CD4-positive, alpha-beta T cell (primary cell): Measurements from ENCODE around the gene NXPH1. TPM values are rescaled to one million over a fixed set of nuclear protein-coding genes. Genes with fewer than 3 reads are reported as not detected.

Experiments used
- ATAC-seq: fragments of 200-7000 bp; cut with Tn5 transposase; one replicate; pipeline ENCODE4 v1.10.0; 2022; ENCODE audit warnings: mild to moderate bottlenecking; ENCODE audit not compliant: poor library complexity
- CTCF ChIA-PET: fragments of 350-600 bp; sonication (Branson Sonifier 250); formaldehyde crosslinking; loops from one replicate; lab custom pipeline; 2021; ENCODE audit warnings: antibody characterized with exemption, inconsistent platforms; lab: Charles Lee
- POLR2A ChIA-PET: fragments of 350-600 bp; sonication (Branson Sonifier 250); formaldehyde crosslinking; loops from one replicate; lab custom pipeline; 2021; ENCODE audit warnings: antibody characterized with exemption, inconsistent platforms; lab: Charles Lee
- DNase-seq, 14 experiments: peaks; one replicate each; pipeline ENCODE4 v3.0.0-alpha.2; 2013 to 2020; ENCODE audit warnings: mixed read lengths in 2 of 14
- H3K27ac ChIP-seq, 2 donors: one replicate each; pipeline versions ENCODE4 v1.5.1 to v1.7.0; 2013; ENCODE audit warnings: low read length in 2 of 2, low read depth in 1 of 2, mild to moderate bottlenecking in 1 of 2
- H3K27me3 ChIP-seq, 2 experiments: 1 replicate in 1 of 2; 2 replicates in 1 of 2; pipeline versions ENCODE4 v1.6.1 to v1.7.0; 2013; ENCODE audit warnings: low read length in 2 of 2, control low read depth in 1 of 2, mild to moderate bottlenecking in 1 of 2, moderate library complexity in 1 of 2; ENCODE audit not compliant: insufficient read depth in 2 of 2, control insufficient read depth in 1 of 2
- H3K36me3 ChIP-seq: one replicate; pipeline ENCODE4 v1.6.1; 2013; ENCODE audit warnings: low read length, control low read depth; ENCODE audit not compliant: insufficient read depth
- H3K4me1 ChIP-seq: one replicate; pipeline ENCODE4 v1.6.1; 2013; ENCODE audit warnings: low read length, control low read depth; ENCODE audit not compliant: insufficient read depth
- H3K4me3 ChIP-seq: one replicate; pipeline ENCODE4 v1.5.1; 2013; ENCODE audit warnings: mild to moderate bottlenecking, low read length, moderate library complexity
- H3K9me3 ChIP-seq, 2 experiments: 1 replicate in 1 of 2; 2 replicates in 1 of 2; pipeline versions ENCODE4 v1.6.1 to v1.7.0; 2013; ENCODE audit warnings: low read length in 2 of 2, mild to moderate bottlenecking in 2 of 2, control low read depth in 1 of 2, moderate library complexity in 1 of 2; ENCODE audit not compliant: control insufficient read depth in 1 of 2, insufficient read depth in 1 of 2
- H3K27ac Mint-ChIP-seq: one replicate; pipeline ENCODE4 v1.8.0; 2020; ENCODE audit warnings: mixed read lengths
- H3K27me3 Mint-ChIP-seq: one replicate; pipeline ENCODE4 v1.8.0; 2021; ENCODE audit warnings: mixed read lengths
- H3K36me3 Mint-ChIP-seq: one replicate; pipeline ENCODE4 v1.8.0; 2021; ENCODE audit warnings: low read depth, mixed read lengths
- H3K4me1 Mint-ChIP-seq: one replicate; pipeline ENCODE4 v1.8.0; 2021; ENCODE audit warnings: low read depth, mixed read lengths
- H3K4me3 Mint-ChIP-seq: one replicate; pipeline ENCODE4 v1.8.0; 2020; ENCODE audit warnings: mild to moderate bottlenecking, mixed read lengths
- H3K9me3 Mint-ChIP-seq: one replicate; pipeline ENCODE4 v1.8.0; 2020; ENCODE audit warnings: mixed read lengths
- CTCF ChIP-seq: fragments of 200-600 bp; IDR thresholded peaks from one replicate; pipeline ENCODE4 v1.8.0; 2022; ENCODE audit warnings: antibody characterized with exemption, mild to moderate bottlenecking
- intact Hi-C, 2 experiments: fragments of 100-400 bp; cut with DNase I in 1 of 2; cut with micrococcal nuclease in 1 of 2; formaldehyde crosslinking; loops; one replicate each; pipeline versions ENCODE4 v1.15.1 to v1.9.0; 2023 to 2025; cut with DNase I, micrococcal nuclease
- total RNA-seq, 174 experiments: library from RNA in 2 of 174; stranded (reverse) in 2 of 174; gene quantifications; one replicate each; pipeline ENCODE4 v1.2.3 and lab custom pipeline; 2021 to 2026

The NXPH1 gene
- total RNA-seq, 2 experiments from 2014 or later, result not detected

- POLR2A ChIA-PET, result no interaction called here
- H3K4me3 ChIP-seq, result no peak overlapping the region
- H3K4me1 ChIP-seq, result no peaks in the 10 kb centered on the region
- intact Hi-C loops, result no loop called here
- Mint-ChIP-seq H3K36me3 (no peaks in the 10 kb centered on the region), H3K4me3 (no peak overlapping the region), H3K4me1 (no peaks in the 10 kb centered on the region), H3K27me3 (no peaks in the 10 kb centered on the region), H3K27ac (no peak overlapping the region), H3K9me3 (no peaks in the 10 kb centered on the region)
- CTCF ChIA-PET, result no interaction called here
- H3K36me3 ChIP-seq, result no peaks in the 10 kb centered on the region
- ATAC-seq, result no peak
- DNase-seq, result no peak
- TF ChIP-seq CTCF, result no peak
- H3K27me3 ChIP-seq, result no peaks in the 10 kb centered on the region
- no peaks in the 10 kb centered on the region for H3K9me3 ChIP-seq
- H3K27ac ChIP-seq, result no peak overlapping the region
Measured at GRCh38 chr7:8625612-8626011, 192.2 kb downstream of the NXPH1 start.

GRCh38 chr7:8627325-8627724 is 193.9 kb downstream of the NXPH1 start:
- ATAC-seq, result no peak
- no peaks in the 10 kb centered on the region for H3K36me3 Mint-ChIP-seq
- Histone ChIP-seq H3K36me3 (no peaks in the 10 kb centered on the region), H3K27me3 (no peaks in the 10 kb centered on the region), H3K9me3 (no peaks in the 10 kb centered on the region), H3K4me1 (no peaks in the 10 kb centered on the region), H3K27ac (no peak overlapping the region), H3K4me3 (no peak overlapping the region)
- no peak for TF ChIP-seq CTCF
- H3K4me1 Mint-ChIP-seq, result no peaks in the 10 kb centered on the region
- intact Hi-C loops, result no loop called here
- no peak overlapping the region for H3K4me3 Mint-ChIP-seq
- peaks cover 5% of the 10 kb centered on the region for H3K9me3 Mint-ChIP-seq
- ChIA-PET POLR2A (no interaction called here), CTCF (no interaction called here)
- H3K27ac Mint-ChIP-seq, result no peak overlapping the region
- no peak for DNase-seq
- no peaks in the 10 kb centered on the region for H3K27me3 Mint-ChIP-seq

GRCh38 chr7:8628656-8629055 is 195.2 kb downstream of the NXPH1 start:
- Mint-ChIP-seq H3K27ac (no peak overlapping the region), H3K9me3 (peaks cover 5% of the 10 kb centered on the region), H3K4me3 (no peak overlapping the region), H3K27me3 (no peaks in the 10 kb centered on the region), H3K36me3 (no peaks in the 10 kb centered on the region), H3K4me1 (no peaks in the 10 kb centered on the region)
- no peak overlapping the region for H3K27ac ChIP-seq
- DNase-seq, result no peak
- H3K27me3 ChIP-seq, result no peaks in the 10 kb centered on the region
- TF ChIP-seq CTCF, result no peak
- H3K9me3 ChIP-seq, result no peaks in the 10 kb centered on the region
- ChIA-PET CTCF (no interaction called here), POLR2A (no interaction called here)
- no peaks in the 10 kb centered on the region for H3K4me1 ChIP-seq
- no peaks in the 10 kb centered on the region for H3K36me3 ChIP-seq
- intact Hi-C loops, result no loop called here
- H3K4me3 ChIP-seq, result no peak overlapping the region
- ATAC-seq, result no peak
